NCI-H2227 treated with DMSO at 0.1 percent for 48 hours (cell line): ENCODE results near the gene INTS12.
A peak's percentile ranks its signal among the peaks of the same experiment; 100 is the strongest.
"Not testable (repeated sequence)": the region's sequence is repeated elsewhere in the genome, so short reads cannot be mapped to it uniquely, and the experiment has no call there.

Experiments used
- DNase-seq: peaks from one replicate; lab custom pipeline; 2025; lab: John Stamatoyannopoulos, UW

INTS12 gene, protein sequence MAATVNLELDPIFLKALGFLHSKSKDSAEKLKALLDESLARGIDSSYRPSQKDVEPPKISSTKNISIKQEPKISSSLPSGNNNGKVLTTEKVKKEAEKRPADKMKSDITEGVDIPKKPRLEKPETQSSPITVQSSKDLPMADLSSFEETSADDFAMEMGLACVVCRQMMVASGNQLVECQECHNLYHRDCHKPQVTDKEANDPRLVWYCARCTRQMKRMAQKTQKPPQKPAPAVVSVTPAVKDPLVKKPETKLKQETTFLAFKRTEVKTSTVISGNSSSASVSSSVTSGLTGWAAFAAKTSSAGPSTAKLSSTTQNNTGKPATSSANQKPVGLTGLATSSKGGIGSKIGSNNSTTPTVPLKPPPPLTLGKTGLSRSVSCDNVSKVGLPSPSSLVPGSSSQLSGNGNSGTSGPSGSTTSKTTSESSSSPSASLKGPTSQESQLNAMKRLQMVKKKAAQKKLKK

DNA sequence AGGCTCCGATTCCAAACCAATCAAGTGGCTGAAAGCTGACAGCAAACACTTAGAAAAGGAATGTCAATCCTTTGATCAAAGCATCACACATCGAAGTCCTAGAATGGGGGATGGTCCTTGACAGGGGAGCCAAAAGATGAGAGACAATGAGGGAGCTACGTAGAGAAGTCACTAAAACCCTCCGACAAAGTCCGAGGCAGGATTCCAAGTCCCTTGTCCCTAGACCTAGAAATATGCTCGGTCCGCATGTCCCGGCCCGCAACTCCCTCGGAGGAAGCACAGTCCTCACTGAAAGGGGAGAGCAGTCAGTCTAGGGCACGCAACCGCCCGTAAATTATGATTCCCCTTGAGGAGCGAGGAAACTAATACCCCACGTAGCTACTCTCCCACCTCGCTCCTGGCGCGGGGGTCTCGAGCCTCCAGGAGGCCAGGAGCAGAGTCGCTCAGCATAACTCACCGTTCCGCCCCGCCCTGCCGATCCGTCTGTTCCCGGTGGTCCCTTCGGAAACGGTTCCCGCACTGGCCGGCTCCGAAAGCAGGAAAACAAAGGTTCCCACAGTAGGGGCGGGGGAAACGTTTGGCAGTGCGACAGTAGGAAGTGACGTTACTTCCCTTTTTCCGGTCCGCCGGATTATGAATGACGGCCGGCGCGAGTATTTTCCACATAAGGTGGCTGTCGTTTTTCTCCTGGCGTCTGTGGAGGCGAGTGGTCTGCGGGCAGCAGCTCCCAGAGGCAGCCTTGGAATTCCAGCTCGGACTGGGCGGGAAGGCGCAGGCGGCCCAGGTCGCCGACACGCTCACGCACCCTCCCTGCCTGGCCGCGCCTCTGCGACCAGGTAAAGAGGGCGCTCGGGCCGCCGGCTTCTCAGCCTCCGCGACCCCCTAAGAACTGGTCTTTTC lies at the start of gene INTS12, which contains the start of gene GSTCD:
Gene INTS12, minus strand, starts transcription at position 509 of the 900 bp plus-strand sequence. CDS start 8,684 bp downstream, outside the sequence.
Gene GSTCD, plus strand, starts transcription at position 604 of the 900 bp plus-strand sequence. CDS start 8,830 bp downstream, outside the sequence.
- peak; percentile 89 for DNase-seq

DNA sequence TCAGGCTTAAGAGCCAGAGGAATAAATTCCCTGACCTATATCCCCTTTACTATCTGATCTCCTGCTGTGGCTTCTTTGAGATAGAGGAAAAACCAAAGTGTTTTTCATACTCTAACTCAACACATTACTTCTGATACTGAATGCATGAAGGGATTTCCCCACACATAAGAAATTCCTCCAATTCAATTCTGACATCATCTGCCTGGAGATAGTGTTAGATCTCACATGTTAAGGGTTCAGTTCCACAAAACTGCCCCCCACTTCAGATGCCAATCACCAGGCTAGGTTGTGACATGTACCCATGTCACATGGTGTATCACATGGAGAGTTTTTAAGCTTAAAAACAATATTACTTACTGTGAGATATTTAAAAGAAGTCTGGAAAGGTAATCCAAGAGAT lies 46.9 kb upstream of the INTS12 start:
- no peak for DNase-seq

DNA sequence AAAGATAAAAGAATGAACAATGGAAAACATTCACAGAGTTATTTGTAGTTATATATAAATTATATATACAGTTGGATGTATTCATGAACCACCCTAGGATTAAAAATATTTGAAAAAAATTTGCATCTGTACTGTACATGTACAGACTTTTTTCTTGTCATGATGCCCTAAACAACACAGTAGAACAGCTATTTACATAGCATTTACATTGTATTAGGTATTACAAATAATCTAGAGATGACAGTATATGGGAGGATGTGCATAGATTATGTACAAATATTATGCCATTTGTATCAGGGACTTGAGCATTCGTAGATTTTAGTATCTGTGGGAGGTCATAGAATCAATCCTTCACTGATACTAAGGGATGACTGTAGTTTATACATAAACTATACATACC lies 44.9 kb upstream of the INTS12 start:
- no peak for DNase-seq

DNA sequence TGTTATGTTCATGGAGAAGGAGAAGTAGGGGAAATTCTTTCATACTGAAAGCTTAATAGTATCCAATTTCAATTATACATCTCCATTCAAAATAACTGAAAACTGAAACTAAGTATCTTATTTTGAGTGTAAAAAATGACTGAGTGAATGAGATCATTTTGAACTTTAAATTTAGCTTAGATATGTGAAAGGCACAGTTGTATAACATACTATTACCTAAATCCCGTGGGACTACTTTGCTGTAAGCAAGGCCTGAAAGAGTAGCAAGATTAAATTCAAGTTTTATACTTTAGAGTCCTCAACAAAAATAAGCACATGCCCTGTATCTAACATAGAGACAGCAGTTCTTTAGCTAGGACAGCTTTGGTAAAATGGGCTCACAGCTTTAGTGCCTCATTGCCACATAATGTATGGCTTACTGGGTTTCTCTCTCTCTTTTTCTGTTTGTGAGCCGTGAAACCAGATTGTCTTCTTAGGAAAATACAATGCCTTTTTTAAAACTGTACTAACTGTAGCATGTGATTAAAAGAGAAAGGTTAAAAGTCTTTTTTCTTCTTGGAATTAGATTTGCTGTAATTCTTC lies 43.3 kb upstream of the INTS12 start:
- DNase-seq, result no peak

DNA sequence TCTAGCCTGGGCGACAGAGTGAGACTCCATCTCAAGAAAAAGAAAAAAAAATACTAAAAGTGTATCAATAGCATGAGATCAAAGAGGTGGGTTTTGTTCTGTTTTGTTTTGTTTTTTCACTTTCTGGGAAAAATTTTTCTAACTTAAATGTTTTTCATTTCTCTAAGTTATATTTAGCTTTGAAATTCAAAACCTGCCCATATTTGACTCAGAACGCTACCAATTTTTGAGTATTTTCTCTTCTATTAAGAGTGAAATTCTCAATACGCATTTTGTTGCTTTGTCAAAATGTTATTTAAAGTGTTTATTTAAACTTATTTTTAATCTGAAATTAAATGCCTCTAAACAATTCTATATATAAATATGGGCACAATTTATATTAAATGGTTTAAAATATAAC lies 39.7 kb upstream of the INTS12 start:
- DNase-seq, result no peak

DNA sequence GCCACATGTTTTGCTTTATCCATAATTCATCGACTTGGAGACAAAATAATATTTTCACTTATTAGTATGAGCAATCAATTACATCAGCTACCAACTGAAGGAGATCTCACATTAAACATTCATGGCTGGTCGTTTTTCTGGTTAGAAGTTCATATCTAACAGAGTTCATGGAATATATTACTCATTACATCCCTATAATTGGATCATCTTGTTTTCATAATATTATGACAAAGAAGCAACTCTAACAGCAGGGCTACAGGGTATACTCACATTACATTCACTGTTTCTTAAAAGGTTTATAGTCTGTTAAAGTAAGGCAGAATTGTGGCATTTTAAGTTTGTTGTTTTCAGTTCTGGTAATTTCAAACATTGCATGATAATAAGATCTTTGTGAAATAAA lies 33.1 kb upstream of the INTS12 start:
- no peak for DNase-seq

DNA sequence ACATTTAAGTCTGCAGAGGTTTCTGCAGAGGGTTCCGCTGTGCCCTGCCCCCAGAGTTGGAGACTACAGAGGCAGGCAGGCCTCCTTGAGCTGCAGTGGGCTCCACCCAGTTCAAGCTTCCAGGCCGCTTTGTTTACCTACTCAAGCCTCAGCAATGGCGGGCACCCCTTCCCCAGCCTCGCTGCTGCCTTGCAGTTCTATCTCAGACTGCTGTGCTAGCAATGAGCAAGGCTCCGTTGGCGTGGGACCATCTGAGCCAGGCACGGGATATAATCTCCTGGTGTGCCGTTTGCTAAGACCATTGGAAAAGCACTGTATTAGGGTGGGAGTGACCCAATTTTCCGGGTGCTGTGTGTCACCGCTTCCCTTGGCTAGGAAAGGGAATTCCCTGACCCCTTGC lies 26.7 kb upstream of the INTS12 start:
- not testable (repeated sequence) for DNase-seq

DNA sequence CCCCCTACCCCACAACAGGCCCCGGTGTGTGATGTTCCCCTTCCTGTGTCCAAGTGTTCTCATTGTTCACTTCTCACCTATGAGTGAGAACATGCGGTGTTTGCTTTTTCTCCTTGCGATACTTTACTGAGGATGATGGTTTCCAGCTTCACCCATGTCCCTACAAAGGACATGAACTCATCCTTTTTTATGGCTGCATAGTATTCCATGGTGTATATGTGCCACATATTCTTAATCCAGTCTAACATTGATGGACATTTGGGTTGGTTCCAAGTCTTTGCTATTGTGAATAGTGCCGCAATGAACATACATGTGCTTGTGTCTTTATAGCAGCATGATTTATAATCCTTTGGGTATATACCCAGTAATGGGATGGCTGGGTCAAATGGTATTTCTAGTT lies 21.4 kb upstream of the INTS12 start:
- not testable (repeated sequence) for DNase-seq

DNA sequence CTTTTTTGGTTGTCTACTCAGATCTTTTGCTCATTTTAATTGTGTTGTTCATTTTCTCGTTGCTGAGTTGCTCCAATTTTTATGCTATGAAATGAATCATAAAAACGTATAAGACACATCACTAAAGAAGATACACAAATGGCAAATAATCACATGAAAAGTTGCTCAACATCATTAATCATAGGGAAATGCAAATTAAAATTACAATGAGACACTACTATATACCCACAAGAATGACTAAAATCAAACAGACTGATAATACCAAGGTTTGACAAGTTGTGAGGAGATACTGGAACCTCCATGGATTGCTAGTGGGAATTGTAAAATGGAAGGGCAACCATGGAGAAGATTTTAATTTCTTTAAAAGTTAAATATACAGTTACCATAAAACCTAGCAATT lies 17.1 kb upstream of the INTS12 start:
- DNase-seq, result no peak

DNA sequence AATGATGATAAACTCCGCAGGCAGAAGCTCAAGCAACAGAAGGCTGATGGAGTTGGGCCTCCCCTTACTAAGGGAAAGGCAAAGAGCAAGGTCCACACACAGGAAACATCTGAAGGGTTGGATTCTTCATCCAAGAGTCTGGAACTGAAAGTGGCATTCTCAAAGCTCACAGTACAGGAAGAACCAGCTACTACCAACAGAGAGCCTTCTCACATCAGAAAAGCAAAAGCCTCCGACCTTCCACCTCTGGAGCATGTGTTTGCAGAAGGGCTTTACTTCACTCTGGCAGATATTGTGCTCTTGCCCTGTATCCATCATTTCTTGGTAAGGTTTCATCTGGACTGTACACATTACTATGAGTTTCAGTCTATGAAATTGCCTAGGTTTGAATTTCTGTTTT lies 10.7 kb upstream of the INTS12 start:
- DNase-seq, result no peak

DNA sequence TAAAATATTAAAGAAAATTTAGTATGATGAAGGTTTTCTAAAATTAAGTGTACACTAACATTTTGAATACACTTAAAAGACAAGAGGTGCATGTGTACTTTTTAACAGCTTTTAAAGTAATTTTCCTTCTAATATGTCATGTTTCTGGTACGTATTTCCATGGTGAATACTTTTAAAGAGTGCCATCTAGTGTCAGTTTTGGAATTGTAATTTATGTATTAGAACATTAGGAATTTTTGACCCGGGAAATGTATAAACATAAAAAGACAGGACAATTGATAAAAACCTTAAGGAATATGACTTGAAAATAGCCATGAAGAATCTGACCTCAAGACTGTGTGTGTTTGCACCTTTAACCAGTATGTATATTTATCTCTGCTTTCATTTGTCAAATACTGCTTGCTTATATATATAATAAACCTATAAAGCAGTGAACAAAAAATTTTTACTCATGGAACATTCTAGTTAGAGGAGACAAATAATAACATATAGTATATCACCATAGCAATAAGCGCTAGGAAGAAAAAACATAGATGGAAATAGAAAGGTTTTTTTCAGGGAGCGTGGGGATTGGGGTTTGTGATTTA lies 7.3 kb upstream of the INTS12 start:
- peak; percentile 16 for DNase-seq

DNA sequence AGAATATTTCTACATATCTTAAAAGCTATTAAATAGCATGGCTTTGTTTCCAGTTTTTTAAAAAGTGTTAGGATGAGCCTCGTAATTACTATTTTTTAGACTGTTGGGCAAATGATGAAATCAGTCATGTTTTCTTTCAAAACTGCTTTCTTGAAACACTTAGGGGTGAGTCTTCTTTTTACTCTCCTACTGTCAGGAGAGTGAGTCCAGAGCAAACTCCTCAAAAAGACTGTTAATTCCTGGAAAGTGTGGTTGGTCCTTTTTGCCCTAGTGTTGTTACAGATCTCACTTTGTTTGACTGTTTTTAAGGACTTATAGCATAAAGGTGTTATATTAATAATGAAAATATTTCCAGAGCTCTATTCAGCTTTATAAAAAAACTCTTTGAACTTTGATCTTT lies 6.4 kb upstream of the INTS12 start:
- no peak for DNase-seq

DNA sequence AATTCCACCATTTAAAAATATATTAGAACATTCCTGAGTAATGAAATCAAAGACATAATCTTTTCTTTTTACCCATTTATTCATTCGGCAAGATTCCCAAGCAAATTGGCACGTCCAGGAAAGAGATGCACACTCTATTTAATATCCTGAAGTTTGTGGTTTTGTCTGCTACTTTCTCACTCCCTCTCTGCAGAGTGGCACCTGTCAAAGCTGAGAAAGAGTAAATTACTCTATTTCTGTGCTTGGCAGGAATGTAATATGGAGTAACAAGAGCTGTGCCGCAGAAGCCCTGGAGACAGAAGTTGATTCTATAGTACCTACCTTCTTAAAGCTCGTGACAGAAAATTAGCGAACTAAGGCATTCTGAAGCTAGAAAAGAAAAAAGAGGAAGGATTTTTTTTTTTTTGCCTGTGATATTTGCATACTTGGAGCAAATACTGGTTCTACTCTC lies 5.6 kb upstream of the INTS12 start:
- DNase-seq, result no peak

DNA sequence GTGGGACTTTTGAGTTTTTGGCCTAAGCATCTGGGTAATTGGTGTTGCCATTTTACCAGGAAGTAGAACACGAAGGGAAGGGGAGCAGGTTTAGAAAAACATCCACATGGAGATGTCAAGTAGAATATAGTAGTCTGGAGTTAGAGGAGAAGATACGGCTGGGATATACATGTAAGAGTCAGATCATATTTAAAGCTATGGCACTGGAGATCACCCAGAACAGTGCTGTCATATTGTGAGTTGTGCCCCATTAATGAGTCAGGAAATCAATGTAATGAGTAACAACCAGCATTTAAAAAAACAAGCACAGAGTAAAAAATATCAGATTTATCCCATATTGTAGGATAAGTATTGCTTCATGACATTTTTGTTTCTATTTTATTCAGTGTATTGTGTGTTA lies 4.3 kb upstream of the INTS12 start:
- DNase-seq, result no peak

DNA sequence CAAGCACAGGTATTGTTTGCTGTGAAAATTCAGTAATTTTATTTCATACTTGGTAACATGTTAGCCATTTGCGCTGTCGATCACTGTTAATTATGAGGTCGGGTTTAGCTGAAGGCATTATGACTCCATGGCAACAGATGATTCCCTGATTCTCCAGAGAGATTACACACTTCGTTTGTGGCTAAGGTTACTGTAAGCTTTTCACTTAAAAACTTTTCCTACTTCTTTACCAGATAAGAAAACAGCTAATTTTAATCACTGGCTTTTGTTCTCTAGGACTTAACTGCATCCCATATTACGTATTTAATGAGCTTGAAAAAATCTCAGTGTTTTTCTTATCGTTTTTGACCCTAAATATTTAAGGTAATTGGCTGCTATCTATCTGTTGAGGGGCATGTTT lies 2.2 kb upstream of the INTS12 start:
- peak; percentile 14 for DNase-seq

DNA sequence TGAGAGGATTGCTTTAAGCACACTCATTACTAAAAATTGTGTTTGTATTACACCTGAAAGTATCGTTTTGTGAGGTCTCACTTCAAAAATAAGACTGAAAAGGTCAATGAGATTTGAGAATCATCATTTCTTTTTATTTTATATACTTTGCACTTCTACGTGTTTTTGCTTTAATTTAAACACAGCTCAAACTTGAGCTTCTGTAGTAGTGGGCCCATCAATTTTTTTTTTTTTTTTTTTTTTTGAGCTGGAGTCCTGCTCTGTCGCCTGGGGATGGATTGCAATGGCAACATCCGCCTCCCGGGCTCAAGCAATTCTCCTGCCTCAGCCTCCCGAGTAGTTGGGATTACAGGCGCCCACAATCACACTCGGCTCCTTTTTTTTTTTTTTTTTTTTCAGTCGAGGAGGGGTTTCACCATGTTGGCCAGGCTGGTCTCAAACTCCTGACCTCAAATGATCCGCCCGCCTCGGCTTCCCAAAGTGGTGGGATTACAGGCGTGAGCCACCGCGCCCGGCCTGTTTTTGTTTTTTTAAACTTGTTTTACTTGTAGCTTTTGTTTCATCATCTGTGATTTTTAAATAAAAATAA lies 1.6 kb upstream of the INTS12 start:
- no peak for DNase-seq

DNA sequence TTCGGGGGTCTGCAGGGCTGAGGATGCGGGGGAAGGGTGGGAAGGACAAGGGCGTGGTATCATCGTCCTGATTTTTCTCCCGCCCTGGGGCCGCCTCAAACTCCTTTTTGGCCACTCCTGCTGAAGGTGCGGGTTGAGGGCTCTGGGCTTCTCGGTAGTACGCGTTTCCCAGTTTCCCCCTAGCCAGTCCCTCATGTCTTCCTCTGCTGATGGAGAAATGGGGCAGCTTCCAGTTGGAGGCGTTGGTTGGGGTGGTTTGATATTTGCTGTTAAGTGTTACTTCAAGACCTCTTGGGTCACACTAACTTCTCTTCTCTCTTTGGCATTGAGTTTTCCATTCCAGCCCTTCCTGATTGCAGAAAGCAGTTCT lies 577 bp upstream of the INTS12 start:
- no peak for DNase-seq

DNA sequence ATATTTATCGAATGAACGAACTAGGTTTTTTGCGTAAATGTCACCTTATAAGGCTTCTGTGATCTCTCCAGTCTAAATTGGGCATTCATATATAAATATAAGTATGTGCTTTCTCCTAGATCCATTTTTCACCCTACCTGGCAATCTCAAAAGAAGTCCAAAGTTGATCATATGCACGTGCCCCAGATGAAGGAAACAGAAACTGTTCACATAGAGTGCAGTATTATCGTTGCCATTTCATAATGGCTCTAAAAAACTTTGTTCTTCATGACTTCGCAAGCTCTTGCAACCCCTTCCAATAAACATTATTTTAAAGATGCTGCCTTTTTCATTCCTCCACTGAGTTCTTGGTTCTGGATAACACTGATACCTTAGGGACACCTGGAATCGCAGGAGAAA lies 708 bp downstream of the INTS12 start:
- no peak for DNase-seq

DNA sequence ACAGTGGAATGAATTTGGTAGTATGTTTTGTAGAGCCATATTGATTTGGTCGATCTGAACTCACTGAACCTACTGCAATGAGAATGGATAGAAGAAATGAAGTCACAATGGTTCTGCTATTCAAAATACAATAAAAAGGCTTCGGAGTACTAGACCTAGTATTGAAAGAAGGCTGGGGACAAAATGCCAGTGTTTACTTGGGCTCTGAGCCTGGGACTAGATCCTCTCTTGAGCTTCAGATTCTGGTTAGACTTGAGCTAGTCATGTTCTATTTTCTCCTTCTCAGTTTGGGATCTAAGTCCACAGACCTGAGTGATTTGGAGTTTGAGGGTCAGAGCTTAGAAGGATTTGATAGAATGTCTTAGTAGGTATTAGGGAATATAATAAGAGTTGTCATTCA lies 9.9 kb downstream of the INTS12 start:
- no peak for DNase-seq

DNA sequence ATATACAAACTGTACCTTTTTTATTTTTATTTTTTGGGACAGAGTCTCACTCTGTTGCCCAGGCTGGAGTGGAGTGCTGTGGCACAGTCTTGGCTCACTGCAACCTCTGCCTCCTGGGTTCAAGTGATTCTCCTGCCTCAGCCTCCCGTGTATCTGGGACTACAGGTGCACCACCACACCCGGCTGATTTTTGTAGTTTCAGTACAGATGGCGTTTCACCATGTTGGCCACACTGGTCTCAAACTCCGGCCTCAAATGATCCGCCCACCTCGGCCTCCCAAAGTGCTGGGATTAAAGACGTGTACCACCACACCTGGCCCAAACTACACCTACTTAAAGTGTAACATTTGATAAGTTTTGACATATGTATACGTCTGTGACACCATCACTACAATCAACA lies 12.7 kb downstream of the INTS12 start:
- DNase-seq, result not testable (repeated sequence)

DNA sequence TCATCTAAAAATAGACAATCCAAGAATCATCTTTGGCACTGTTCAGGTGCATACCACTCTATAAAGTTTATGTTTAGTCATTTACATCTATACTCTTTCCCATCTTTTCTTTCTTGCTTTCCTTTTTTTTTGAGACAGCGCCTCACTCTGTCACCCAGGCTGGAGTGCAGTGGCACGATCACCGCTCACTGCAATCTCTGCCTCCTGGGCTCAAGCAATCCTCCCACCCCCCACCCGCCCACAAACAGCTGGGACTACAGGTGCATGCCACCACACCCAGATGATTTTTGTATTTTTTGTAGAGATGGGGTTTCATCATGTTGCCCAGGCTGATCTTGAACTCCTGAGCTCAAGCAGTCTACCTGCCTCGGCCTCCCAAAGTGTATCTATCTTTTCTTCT lies 13.7 kb downstream of the INTS12 start:
- not testable (repeated sequence) for DNase-seq

DNA sequence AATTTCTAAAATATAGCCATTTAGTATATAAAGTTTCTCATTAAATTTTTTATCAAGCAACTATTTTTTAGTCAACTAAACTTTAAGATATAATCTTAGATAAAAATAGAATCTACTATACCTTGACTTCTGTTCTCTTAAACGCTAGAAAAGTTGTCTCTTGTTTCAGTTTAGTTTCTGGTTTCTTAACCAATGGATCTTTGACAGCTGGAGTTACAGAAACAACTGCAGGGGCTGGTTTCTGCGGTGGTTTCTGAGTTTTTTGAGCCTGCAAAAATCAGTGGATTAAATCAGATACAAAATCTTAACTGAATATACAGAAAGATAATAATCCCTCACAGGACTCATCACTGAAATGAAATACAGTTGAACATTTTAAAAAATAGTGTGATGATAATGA lies 21.9 kb downstream of the INTS12 start:
- DNase-seq, result no peak
